BLaER1 treated with 17β-estradiol and CSF1 and Interleukin-3, amounts not matched to agents 10 nM and 100 nM (cell line): ENCODE data around the gene STAC2.

Source experiments
- H3K27ac ChIP-seq, 11 experiments: shearing (Covaris generic); formaldehyde crosslinking; 2 replicates each; pipeline ENCODE4 v1.8.1; 2022
- H3K27me3 ChIP-seq, 11 experiments: shearing (Covaris generic); formaldehyde crosslinking; 2 replicates each; pipeline ENCODE4 v1.8.1; 2022
- H3K36me3 ChIP-seq, 11 experiments: shearing (Covaris generic); formaldehyde crosslinking; 2 replicates each; pipeline ENCODE4 v1.8.1; 2022
- H3K4me1 ChIP-seq, 10 experiments: shearing (Covaris generic); formaldehyde crosslinking; 2 replicates each; pipeline ENCODE4 v1.8.1; 2022
- H3K4me2 ChIP-seq, 11 experiments: shearing (Covaris generic); formaldehyde crosslinking; 2 replicates each; pipeline ENCODE4 v1.8.1; 2022
- H3K4me3 ChIP-seq, 10 experiments: shearing (Covaris generic); formaldehyde crosslinking; 2 replicates each; pipeline ENCODE4 v1.8.1; 2022
- H3K9ac ChIP-seq, 11 experiments: shearing (Covaris generic); formaldehyde crosslinking; 2 replicates each; pipeline ENCODE4 v1.8.1; 2022
- H3K9me3 ChIP-seq, 11 experiments: shearing (Covaris generic); formaldehyde crosslinking; replicated peaks in 1 of 11; 2 replicates each; pipeline ENCODE4 v1.8.1; 2022
- H4K20me1 ChIP-seq, 11 experiments: shearing (Covaris generic); formaldehyde crosslinking; 2 replicates each; pipeline ENCODE4 v1.8.1; 2022
- Cebpa-rat ChIP-seq, 11 experiments: shearing (Covaris generic); IDR thresholded peaks; 2 replicates each; pipeline ENCODE4 v1.8.1; 2022

Gene STAC2

GRCh38 chr17:39192901-39193300, 32.8 kb downstream of the STAC2 start:
- TF ChIP-seq Cebpa-rat (IDR thresholded peaks at IDR 0.05) = no peak
- H4K20me1 ChIP-seq = peaks cover 0 to 64% (median 40%) of the 10 kb centered on the region in 11 experiments; a peak in 19 of 22 replicates
- no peaks in the 10 kb centered on the region for H3K27me3 ChIP-seq
- H3K9me3 ChIP-seq = no peaks in the 10 kb centered on the region
- H3K4me1 ChIP-seq = peaks cover 30 to 43% (median 39%) of the 10 kb centered on the region in 10 experiments
- H3K4me3 ChIP-seq = no peak overlapping the region
- H3K27ac ChIP-seq = peak overlapping the region in 3 of 11 experiments; percentile 15 to 63 (median 42); a peak in 3 of 22 replicates
- peak overlapping the region in 7 of 11 experiments; percentile 37 to 95 (median 84); a peak in 6 of 22 replicates for H3K4me2 ChIP-seq
- H3K9ac ChIP-seq = peak overlapping the region in 3 of 11 experiments; percentile 5 to 52 (median 36); a peak in 7 of 22 replicates
- peaks cover 54 to 65% (median 63%) of the 10 kb centered on the region in 11 experiments for H3K36me3 ChIP-seq

- peaks cover 28 to 45% (median 37%) of the 10 kb centered on the region in 10 experiments for H3K4me1 ChIP-seq
- H3K4me3 ChIP-seq = no peak overlapping the region
- H3K9ac ChIP-seq = peak overlapping the region in 3 of 11 experiments; percentile 9 to 37 (median 22); a peak in 2 of 22 replicates
- peak overlapping the region in 1 of 11 experiments; percentile 3; a peak in 1 of 22 replicates for H3K27ac ChIP-seq
- H3K36me3 ChIP-seq = peaks cover 64 to 74% (median 73%) of the 10 kb centered on the region in 11 experiments
- no peak for TF ChIP-seq Cebpa-rat (IDR thresholded peaks at IDR 0.05)
- H3K9me3 ChIP-seq = no peaks in the 10 kb centered on the region
- H4K20me1 ChIP-seq = peaks cover 0 to 74% (median 40%) of the 10 kb centered on the region in 11 experiments; a peak in 19 of 22 replicates
- H3K4me2 ChIP-seq = no peak overlapping the region
- H3K27me3 ChIP-seq = no peaks in the 10 kb centered on the region
Observed at GRCh38 chr17:39191750-39192510, 33.8 kb downstream of the STAC2 start.

GRCh38 chr17:39187152-39187830, 38.5 kb downstream of the STAC2 start:
- peaks cover 92 to 99% (median 97%) of the 10 kb centered on the region in 11 experiments for H3K36me3 ChIP-seq
- peak overlapping the region in 1 of 11 experiments; percentile 36; a peak in 1 of 22 replicates for H3K4me2 ChIP-seq
- no peak overlapping the region for H3K27ac ChIP-seq
- TF ChIP-seq Cebpa-rat (IDR thresholded peaks at IDR 0.05) = no peak
- no peak overlapping the region for H3K9ac ChIP-seq
- no peaks in the 10 kb centered on the region for H3K9me3 ChIP-seq
- H3K4me3 ChIP-seq = no peak overlapping the region
- no peaks in the 10 kb centered on the region for H3K27me3 ChIP-seq
- H4K20me1 ChIP-seq = peaks cover 0 to 68% (median 9%) of the 10 kb centered on the region in 11 experiments; a peak in 13 of 22 replicates
- peaks cover 0 to 6% (median 0%) of the 10 kb centered on the region in 10 experiments; a peak in 3 of 20 replicates for H3K4me1 ChIP-seq

- peaks cover 92 to 99% (median 97%) of the 10 kb centered on the region in 11 experiments for H3K36me3 ChIP-seq
- no peaks in the 10 kb centered on the region for H3K27me3 ChIP-seq
- H3K4me2 ChIP-seq = no peak overlapping the region
- H3K9me3 ChIP-seq = no peaks in the 10 kb centered on the region
- H3K4me3 ChIP-seq = no peak overlapping the region
- TF ChIP-seq Cebpa-rat (IDR thresholded peaks at IDR 0.05) = no peak
- H3K4me1 ChIP-seq = peaks cover 0 to 6% (median 0%) of the 10 kb centered on the region in 10 experiments; a peak in 3 of 20 replicates
- no peak overlapping the region for H3K27ac ChIP-seq
- no peak overlapping the region for H3K9ac ChIP-seq
- peaks cover 0 to 63% (median 3%) of the 10 kb centered on the region in 11 experiments; a peak in 12 of 22 replicates for H4K20me1 ChIP-seq
Observed at GRCh38 chr17:39186481-39187002, 39.2 kb downstream of the STAC2 start.

- peaks cover 89 to 99% (median 94%) of the 10 kb centered on the region in 11 experiments for H3K36me3 ChIP-seq
- H3K27ac ChIP-seq = no peak overlapping the region
Observed at GRCh38 chr17:39183720-39184119, 42.0 kb downstream of the STAC2 start.

GRCh38 chr17:39183045-39183444, 42.7 kb downstream of the STAC2 start:
- H3K36me3 ChIP-seq = peaks cover 89 to 99% (median 93%) of the 10 kb centered on the region in 11 experiments
- TF ChIP-seq Cebpa-rat (IDR thresholded peaks at IDR 0.05) = peak in 1 of 11 experiments; percentile 21; a peak in 1 of 22 replicates
- H3K27me3 ChIP-seq = no peaks in the 10 kb centered on the region
- peaks cover 0 to 62% (median 0%) of the 10 kb centered on the region in 11 experiments; a peak in 8 of 22 replicates for H4K20me1 ChIP-seq
- peaks cover 0 to 6% (median 0%) of the 10 kb centered on the region in 10 experiments; a peak in 3 of 20 replicates for H3K4me1 ChIP-seq
- H3K9me3 ChIP-seq = no peaks in the 10 kb centered on the region
- no peak overlapping the region for H3K9ac ChIP-seq
- no peak overlapping the region for H3K27ac ChIP-seq
- H3K4me3 ChIP-seq = no peak overlapping the region
- H3K4me2 ChIP-seq = no peak overlapping the region

More at GRCh38 chr17:39183720-39184119, 42.0 kb downstream of the STAC2 start:
- no peaks in the 10 kb centered on the region for H3K27me3 ChIP-seq
- no peak overlapping the region for H3K9ac ChIP-seq
- no peak overlapping the region for H3K4me3 ChIP-seq
- no peak for TF ChIP-seq Cebpa-rat (IDR thresholded peaks at IDR 0.05)
- peaks cover 0 to 6% (median 0%) of the 10 kb centered on the region in 10 experiments; a peak in 3 of 20 replicates for H3K4me1 ChIP-seq
- H4K20me1 ChIP-seq = peaks cover 0 to 61% (median 0%) of the 10 kb centered on the region in 11 experiments; a peak in 8 of 22 replicates
- H3K9me3 ChIP-seq = no peaks in the 10 kb centered on the region
- no peak overlapping the region for H3K4me2 ChIP-seq

- Histone ChIP-seq H3K36me3 (peaks cover 88 to 99% (median 93%) of the 10 kb centered on the region in 11 experiments), H3K4me2 (no peak overlapping the region), H3K4me3 (no peak overlapping the region), H3K27ac (no peak overlapping the region), H3K4me1 (peaks cover 0 to 10% (median 9%) of the 10 kb centered on the region in 10 experiments; a peak in 18 of 20 replicates), H3K27me3 (peaks cover 0 to 4% (median 0%) of the 10 kb centered on the region in 11 experiments; a peak in 2 of 22 replicates), H3K9ac (no peak overlapping the region), H4K20me1 (peaks cover 0 to 62% (median 2%) of the 10 kb centered on the region in 11 experiments; a peak in 10 of 22 replicates), H3K9me3 (0 out of 22 replicates have a peak, but pooled peaks cover 0 to 5% (median 0%) of the 10 kb centered on the region in 11 experiments)
- TF ChIP-seq Cebpa-rat (IDR thresholded peaks at IDR 0.05) = no peak
Observed at GRCh38 chr17:39181303-39181702, 44.4 kb downstream of the STAC2 start.

GRCh38 chr17:39178536-39178935, 47.2 kb downstream of the STAC2 start:
- no peak for TF ChIP-seq Cebpa-rat (IDR thresholded peaks at IDR 0.05)
- H3K36me3 ChIP-seq = peaks cover 64 to 82% (median 73%) of the 10 kb centered on the region in 11 experiments
- no peak overlapping the region for H3K9ac ChIP-seq
- peaks cover 0 to 10% (median 0%) of the 10 kb centered on the region in 11 experiments; a peak in 4 of 22 replicates for H3K27me3 ChIP-seq
- no peak overlapping the region for H3K4me2 ChIP-seq
- H3K4me1 ChIP-seq = peaks cover 24 to 37% (median 36%) of the 10 kb centered on the region in 10 experiments
- H3K27ac ChIP-seq = no peak overlapping the region
- peaks cover 0 to 69% (median 14%) of the 10 kb centered on the region in 11 experiments; a peak in 14 of 22 replicates for H4K20me1 ChIP-seq
- H3K9me3 ChIP-seq = 0 out of 22 replicates have a peak, but pooled peaks cover 0 to 5% (median 0%) of the 10 kb centered on the region in 11 experiments
- no peak overlapping the region for H3K4me3 ChIP-seq
